GM12874 (cell line): ENCODE measurements around the gene CCDC82.

Source experiments
- TF ChIP-seq, protein P1 (sequence below): IDR thresholded peaks from 2 replicates; pipeline ENCODE4 v1.5.1; 2011; ENCODE audit warnings: low read depth, mild to moderate bottlenecking, control low read depth, low read length, moderate library complexity; ENCODE audit not compliant: insufficient read depth

Gene CCDC82

DNA sequence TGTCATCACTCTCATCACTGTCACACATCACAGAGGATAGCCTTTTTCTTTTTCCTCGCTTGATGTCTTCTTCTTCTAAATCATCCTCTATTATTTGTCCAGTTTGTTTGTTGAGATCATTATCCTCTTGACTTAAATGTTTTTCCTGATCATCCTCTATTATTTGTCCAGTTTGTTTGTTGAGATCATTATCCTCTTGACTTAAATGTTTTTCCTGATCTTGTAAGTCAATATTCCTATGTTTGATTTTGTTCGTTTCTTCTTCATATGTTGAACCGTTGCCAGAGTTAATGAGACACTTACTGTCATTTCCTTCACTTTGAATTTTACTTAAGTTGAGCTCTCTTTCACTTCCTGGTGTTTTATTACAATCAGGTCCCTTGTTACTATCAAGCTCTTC, 5.6 kb downstream of the CCDC82 start:
- TF ChIP-seq, protein P1, sequence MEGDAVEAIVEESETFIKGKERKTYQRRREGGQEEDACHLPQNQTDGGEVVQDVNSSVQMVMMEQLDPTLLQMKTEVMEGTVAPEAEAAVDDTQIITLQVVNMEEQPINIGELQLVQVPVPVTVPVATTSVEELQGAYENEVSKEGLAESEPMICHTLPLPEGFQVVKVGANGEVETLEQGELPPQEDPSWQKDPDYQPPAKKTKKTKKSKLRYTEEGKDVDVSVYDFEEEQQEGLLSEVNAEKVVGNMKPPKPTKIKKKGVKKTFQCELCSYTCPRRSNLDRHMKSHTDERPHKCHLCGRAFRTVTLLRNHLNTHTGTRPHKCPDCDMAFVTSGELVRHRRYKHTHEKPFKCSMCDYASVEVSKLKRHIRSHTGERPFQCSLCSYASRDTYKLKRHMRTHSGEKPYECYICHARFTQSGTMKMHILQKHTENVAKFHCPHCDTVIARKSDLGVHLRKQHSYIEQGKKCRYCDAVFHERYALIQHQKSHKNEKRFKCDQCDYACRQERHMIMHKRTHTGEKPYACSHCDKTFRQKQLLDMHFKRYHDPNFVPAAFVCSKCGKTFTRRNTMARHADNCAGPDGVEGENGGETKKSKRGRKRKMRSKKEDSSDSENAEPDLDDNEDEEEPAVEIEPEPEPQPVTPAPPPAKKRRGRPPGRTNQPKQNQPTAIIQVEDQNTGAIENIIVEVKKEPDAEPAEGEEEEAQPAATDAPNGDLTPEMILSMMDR, result no peak

DNA sequence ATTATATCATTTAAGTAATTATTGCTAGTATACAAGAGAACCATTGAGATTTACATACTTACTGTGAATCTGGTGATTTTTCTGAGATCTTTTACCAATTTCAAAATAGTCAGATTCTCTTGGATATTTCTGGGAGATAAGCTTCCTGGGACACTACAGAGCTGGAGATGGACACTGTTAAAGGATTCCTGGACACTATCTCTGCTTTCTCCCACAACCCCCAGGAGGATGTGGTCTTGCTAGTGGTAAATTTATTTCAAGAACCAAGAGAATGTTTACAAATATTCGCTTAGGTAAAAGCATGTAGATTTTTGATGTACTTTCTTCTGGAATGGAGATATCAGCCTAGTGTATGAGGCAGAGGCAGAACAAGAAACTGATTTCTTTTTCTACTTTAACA, 12.9 kb downstream of the CCDC82 start:
- TF ChIP-seq, protein P1, result no peak

DNA sequence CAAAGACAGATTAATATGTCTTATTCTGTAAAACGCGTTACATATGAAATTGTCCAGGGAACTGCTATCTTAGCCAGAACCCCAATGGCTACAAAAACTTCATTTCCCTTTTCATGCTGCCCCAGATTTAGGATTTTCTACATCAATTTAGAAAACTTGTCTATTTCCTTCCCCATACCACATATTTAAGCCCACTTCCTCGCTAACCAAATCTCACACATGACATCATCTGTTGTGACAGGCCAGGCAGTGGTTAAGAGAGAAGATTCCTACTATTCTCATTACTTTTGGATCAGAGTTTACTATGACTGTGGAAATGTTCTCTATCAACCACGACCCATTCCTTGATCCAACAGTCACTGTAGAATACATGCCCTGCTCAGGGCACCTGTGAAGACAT, 15.9 kb downstream of the CCDC82 start:
- TF ChIP-seq, protein P1, result no peak

DNA sequence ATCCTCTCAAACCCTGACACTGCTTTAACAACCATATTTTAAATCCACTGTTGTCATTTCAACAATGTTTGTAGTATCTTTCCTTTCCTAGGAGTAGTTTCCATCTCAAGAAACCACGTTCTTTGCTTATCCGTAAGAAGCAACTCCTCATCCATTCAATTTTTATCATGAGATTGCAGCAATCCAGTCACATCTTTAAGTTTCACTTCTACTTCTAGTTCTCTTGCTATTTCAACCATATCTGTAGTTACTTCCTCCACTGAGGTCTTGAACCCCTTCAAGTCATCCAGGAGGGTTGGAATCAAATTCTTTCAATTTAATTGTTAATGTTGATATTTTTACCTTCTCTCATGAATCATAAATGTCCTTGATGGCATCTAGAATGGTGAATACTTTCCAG, 22.4 kb downstream of the CCDC82 start:
- TF ChIP-seq, protein P1, result no peak

DNA sequence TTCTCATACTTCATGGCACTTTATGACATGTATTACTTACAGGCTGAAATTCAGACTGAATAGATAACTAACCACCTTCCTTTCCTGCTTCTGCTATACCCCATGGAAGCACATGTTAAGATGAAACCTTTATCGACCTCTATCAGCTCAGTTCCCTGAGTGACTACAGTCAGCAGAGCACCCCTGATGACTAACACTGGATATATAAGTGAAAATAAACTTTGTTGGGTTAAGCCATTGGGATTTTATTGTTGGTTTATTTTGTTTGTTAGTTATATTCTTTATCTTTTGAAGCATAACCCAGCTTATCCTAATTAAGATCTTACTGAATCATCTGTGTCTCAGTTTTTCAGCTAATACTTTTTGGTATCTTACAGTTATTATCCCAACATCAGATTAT, 23.7 kb downstream of the CCDC82 start:
- TF ChIP-seq, protein P1, result no peak

DNA sequence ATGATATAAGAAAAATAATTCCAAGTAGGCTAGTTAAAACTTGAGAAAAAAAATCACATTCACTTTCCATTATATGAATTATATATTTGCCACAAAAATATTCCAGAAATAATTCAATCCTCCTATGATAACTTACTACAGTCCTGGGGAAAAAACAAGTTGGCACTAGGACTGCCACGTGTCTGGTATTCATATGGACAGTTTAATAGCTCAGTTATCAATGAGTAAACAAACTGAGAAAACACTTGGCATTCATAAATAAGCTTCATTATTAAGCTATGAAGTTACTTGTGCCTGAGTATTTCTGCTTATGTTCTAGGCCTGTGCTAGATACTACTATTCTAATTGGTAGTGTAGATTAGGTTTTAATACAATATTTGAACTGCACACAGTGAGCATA, 24.2 kb downstream of the CCDC82 start:
- TF ChIP-seq, protein P1, result no peak

DNA sequence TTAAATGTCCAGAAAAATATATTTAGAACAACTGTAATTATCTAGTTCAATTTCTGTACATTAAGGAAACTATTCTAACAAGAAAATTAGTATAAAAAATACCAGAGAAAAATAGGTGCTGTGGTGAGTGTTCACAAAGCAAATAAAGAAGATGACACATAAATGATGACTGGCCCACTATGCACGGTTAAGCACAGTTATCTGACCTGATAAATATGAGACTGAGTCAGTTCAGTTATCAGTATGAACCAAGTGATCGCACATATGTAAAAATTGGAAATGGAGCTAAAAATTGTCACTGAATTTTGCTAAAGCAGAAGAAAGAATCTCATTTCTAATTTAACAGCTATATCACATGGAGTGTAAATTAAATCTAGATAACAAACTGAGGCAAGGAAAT, 27.9 kb downstream of the CCDC82 start:
- TF ChIP-seq, protein P1, result no peak

DNA sequence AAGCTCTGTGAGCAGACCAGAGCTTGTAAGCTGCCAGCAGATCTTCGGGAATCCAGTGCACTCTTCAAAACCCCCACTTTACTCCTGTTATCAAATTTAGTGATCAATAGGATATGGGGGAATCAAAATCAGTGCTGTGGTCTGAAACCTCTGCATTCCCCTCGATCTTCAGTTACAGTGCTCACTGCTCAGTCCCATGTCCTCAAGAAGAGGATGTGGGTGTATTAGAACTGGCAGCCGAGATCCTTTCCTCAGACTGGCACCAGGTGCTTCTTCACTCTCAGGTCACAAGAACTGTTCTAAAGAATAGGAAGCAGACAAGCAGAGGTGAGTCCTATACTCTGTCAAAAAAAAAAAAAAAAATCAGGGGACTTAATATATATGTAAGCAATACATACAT, 31.4 kb downstream of the CCDC82 start:
- TF ChIP-seq, protein P1, result no peak
